ENCODE measurements around the gene TNFAIP8L3. TPM values are rescaled to one million over a fixed set of nuclear protein-coding genes. Genes with fewer than 3 reads are reported as not detected.

TNFAIP8L3 gene
- total and polyA plus RNA-seq, 10 donors = 6.5 to 35.8 (median 20.8) TPM

- H3K9me3 ChIP-seq = no peaks in the 10 kb centered on the region
- H3K4me1 ChIP-seq = peaks cover 7 to 45% (median 30%) of the 10 kb centered on the region in 6 donors
- DNase-seq = no peak
- TF ChIP-seq POLR2A (IDR thresholded peaks at IDR 0.05) (no peak), POLR2AphosphoS5 (IDR thresholded peaks at IDR 0.05) (no peak), CTCF (IDR thresholded peaks at IDR 0.05 in 8 of 11, conservative IDR thresholded peaks at IDR 0.05 in 3 of 11) (no peak)
- H3K4me3 ChIP-seq = no peak overlapping the region
- 83 to 100% (median 92%) methylated on average over 1 of the region's 1 CpG for WGBS, 5 donors
- H3K36me3 ChIP-seq = no peaks in the 10 kb centered on the region
- H3K27me3 ChIP-seq (replicated peaks in 1 of 7) = peaks cover 0 to 68% (median 20%) of the 10 kb centered on the region in 7 donors
- peak overlapping the region in 1 of 8 donors; percentile 86 for H3K27ac ChIP-seq
- intact Hi-C loops (cut with DNase I; ENCODE audit: low total_unique reads) = no loop called here
Observed at GRCh38 chr15:51098331-51098619, 3.6 kb upstream of the TNFAIP8L3 start.

- TF ChIP-seq CTCF (IDR thresholded peaks at IDR 0.05 in 8 of 11, conservative IDR thresholded peaks at IDR 0.05 in 3 of 11) = no peak
- TF ChIP-seq POLR2AphosphoS5 (IDR thresholded peaks at IDR 0.05) = no peak
- no peak for TF ChIP-seq POLR2A (IDR thresholded peaks at IDR 0.05)
- Histone ChIP-seq H3K9me3 (no peaks in the 10 kb centered on the region), H3K36me3 (no peaks in the 10 kb centered on the region), H3K27ac (peak overlapping the region in 7 of 8 donors; percentile 14 to 86 (median 48)), H3K4me3 (no peak overlapping the region), H3K4me1 (peaks cover 7 to 50% (median 35%) of the 10 kb centered on the region in 6 donors), H3K27me3 (replicated peaks in 1 of 7) (peaks cover 0 to 73% (median 24%) of the 10 kb centered on the region in 7 donors)
- intact Hi-C loops (cut with DNase I; ENCODE audit: low total_unique reads) = no loop called here
- WGBS, 5 donors = 36 to 45% (median 44%) methylated on average over 5 of the region's 5 CpGs
- DNase-seq = no peak
Observed at GRCh38 chr15:51097553-51098330, 3.0 kb upstream of the TNFAIP8L3 start.

GRCh38 chr15:51096976-51097375 lies 2.3 kb upstream of the TNFAIP8L3 start:
- DNase-seq = no peak
- Histone ChIP-seq H3K9me3 (no peaks in the 10 kb centered on the region), H3K36me3 (no peaks in the 10 kb centered on the region), H3K4me1 (peaks cover 7 to 57% (median 38%) of the 10 kb centered on the region in 6 donors), H3K27me3 (replicated peaks in 1 of 7) (peaks cover 0 to 80% (median 26%) of the 10 kb centered on the region in 7 donors), H3K27ac (peak overlapping the region in 7 of 8 donors; percentile 14 to 86 (median 48)), H3K4me3 (no peak overlapping the region)
- intact Hi-C loops (cut with DNase I; ENCODE audit: low total_unique reads) = no loop called here
- 33 to 55% (median 45%) methylated on average over 1 of the region's 1 CpG for WGBS, 5 donors
- TF ChIP-seq CTCF (IDR thresholded peaks at IDR 0.05 in 8 of 11, conservative IDR thresholded peaks at IDR 0.05 in 3 of 11) (no peak), POLR2A (IDR thresholded peaks at IDR 0.05) (no peak), POLR2AphosphoS5 (IDR thresholded peaks at IDR 0.05) (no peak)

GRCh38 chr15:51095681-51096331 lies 1.1 kb upstream of the TNFAIP8L3 start:
- H3K4me1 ChIP-seq = peaks cover 7 to 63% (median 39%) of the 10 kb centered on the region in 6 donors
- H3K9me3 ChIP-seq = no peaks in the 10 kb centered on the region
- peak overlapping the region in 5 of 8 donors; percentile 70 to 86 (median 82) for H3K27ac ChIP-seq
- H3K4me3 ChIP-seq = peak overlapping the region in 4 of 8 donors; percentile 56 to 78 (median 65)
- WGBS, 5 donors = 45 to 54% (median 49%) methylated on average over 6 of the region's 6 CpGs
- no peaks in the 10 kb centered on the region for H3K36me3 ChIP-seq
- H3K27me3 ChIP-seq (replicated peaks in 1 of 7) = peaks cover 0 to 85% (median 26%) of the 10 kb centered on the region in 7 donors
- TF ChIP-seq POLR2A (IDR thresholded peaks at IDR 0.05) (no peak), POLR2AphosphoS5 (IDR thresholded peaks at IDR 0.05) (no peak), CTCF (IDR thresholded peaks at IDR 0.05 in 8 of 11, conservative IDR thresholded peaks at IDR 0.05 in 3 of 11) (no peak)
- intact Hi-C loops (cut with DNase I; ENCODE audit: low total_unique reads) = no loop called here
- DNase-seq = no peak
